Endothelial cell of umbilical vein (primary cell): ENCODE data around the gene EYS. TPM values are rescaled to one million over a fixed set of nuclear protein-coding genes. Genes with fewer than 3 reads are reported as not detected.

Experiments used
- BruUV-seq: library from RNA; stranded (reverse); fragments of 400-500 nt; replicated peaks from 2 replicates; lab custom pipeline; 2021; lab: Mats Ljungman, UMichigan
- CTCF ChIA-PET: fragments of 300-600, 350-600 bp; sonication (Branson Sonifier 250); formaldehyde crosslinking; loops from one replicate; lab custom pipeline; 2021; ENCODE audit warnings: antibody characterized with exemption, inconsistent platforms; lab: Charles Lee
- POLR2A ChIA-PET: fragments of 300-600, 350-600 bp; sonication (Branson Sonifier 250); formaldehyde crosslinking; loops from one replicate; lab custom pipeline; 2021; ENCODE audit warnings: antibody characterized with exemption, inconsistent platforms; lab: Charles Lee
- DNase-seq: peaks from one replicate; pipeline ENCODE4 v3.0.0-alpha.2; 2011; ENCODE audit warnings: low read depth, low spot score
- FAIRE-seq: peaks from 2 replicates; lab custom pipeline; 2011; peaks lifted over from hg19 to GRCh38; lab: Jason Lieb, UNC
- H2AFZ ChIP-seq: 2 replicates; pipeline ENCODE4 v1.6.0; 2012; ENCODE audit warnings: low read depth, low read length, control low read depth, inconsistent platforms
- H3K27ac ChIP-seq: 2 replicates; pipeline ENCODE4 v1.5.1; 2011; ENCODE audit warnings: low read depth, mild to moderate bottlenecking, control low read depth, low read length, moderate library complexity; ENCODE audit not compliant: insufficient read depth
- H3K27me3 ChIP-seq, 2 experiments: 2 replicates each; pipeline versions ENCODE4 v1.6.0 to v1.6.1; 2011; ENCODE audit warnings: low read length in 2 of 2, mixed read lengths in 1 of 2; ENCODE audit not compliant: control insufficient read depth in 2 of 2, insufficient read depth in 2 of 2
- H3K36me3 ChIP-seq, 2 experiments: 2 replicates in 1 of 2; 3 replicates in 1 of 2; pipeline ENCODE4 v1.5.1; 2011; ENCODE audit warnings: low read length in 2 of 2, mild to moderate bottlenecking in 1 of 2, moderate library complexity in 1 of 2; ENCODE audit not compliant: control insufficient read depth in 2 of 2, insufficient read depth in 2 of 2; ENCODE audit errors: extremely low read depth in 1 of 2
- H3K4me1 ChIP-seq: 3 replicates; pipeline ENCODE4 v1.5.1; 2011; ENCODE audit warnings: mild to moderate bottlenecking, low read length; ENCODE audit not compliant: control insufficient read depth, insufficient read depth; ENCODE audit errors: extremely low read depth
- H3K4me2 ChIP-seq: 2 replicates; pipeline ENCODE4 v1.6.1; 2011; ENCODE audit warnings: low read length, control low read depth, mixed read lengths; ENCODE audit not compliant: insufficient read depth
- H3K4me3 ChIP-seq, 3 experiments: fragments of 200-600 bp in 1 of 3; sonication (generic), shearing (Covaris generic) in 1 of 3; replicated peaks in 1 of 3; 2 replicates each; pipeline ENCODE4 v1.5.1; 2011 to 2016; ENCODE audit warnings: control low read depth in 3 of 3, low read length in 3 of 3, mild to moderate bottlenecking in 2 of 3, inconsistent platforms in 1 of 3, low read depth in 1 of 3, moderate library complexity in 1 of 3; ENCODE audit not compliant: insufficient read depth in 1 of 3
- H3K79me2 ChIP-seq: 2 replicates; pipeline ENCODE4 v1.6.0; 2012; ENCODE audit warnings: low read length, inconsistent platforms; ENCODE audit not compliant: control insufficient read depth, insufficient read depth
- H3K9ac ChIP-seq: replicated peaks from 2 replicates; pipeline ENCODE3; 2011; ENCODE audit warnings: low read length, control low read depth; ENCODE audit not compliant: insufficient read depth; ENCODE audit errors: extremely low read depth
- H3K9me1 ChIP-seq: replicated peaks from 3 replicates; pipeline ENCODE4 v1.6.0; 2011; ENCODE audit warnings: mild to moderate bottlenecking, low read length; ENCODE audit not compliant: control insufficient read depth, insufficient read depth; ENCODE audit errors: extremely low read depth
- H3K9me3 ChIP-seq: replicated peaks from 2 replicates; pipeline ENCODE4 v1.5.1; 2012; ENCODE audit warnings: low read length, inconsistent platforms; ENCODE audit not compliant: control insufficient read depth, insufficient read depth
- H4K20me1 ChIP-seq: replicated peaks from 2 replicates; pipeline ENCODE3; 2011; ENCODE audit warnings: mild to moderate bottlenecking, low read length; ENCODE audit not compliant: control insufficient read depth, insufficient read depth; ENCODE audit errors: extremely low read depth
- FOS ChIP-seq: IDR thresholded peaks from 2 replicates; pipeline ENCODE4 v1.6.1; 2011; ENCODE audit warnings: mild to moderate bottlenecking, low read length, moderate library complexity, borderline replicate concordance; ENCODE audit not compliant: insufficient read depth
- GATA2 ChIP-seq: IDR thresholded peaks from 2 replicates; pipeline ENCODE4 v1.7.0; 2011; ENCODE audit warnings: low read depth, mild to moderate bottlenecking, moderate library complexity, mixed read lengths, low read length; ENCODE audit not compliant: insufficient read length, insufficient read depth
- JUN ChIP-seq: IDR thresholded peaks from 2 replicates; pipeline ENCODE4 v1.6.1; 2011; ENCODE audit warnings: borderline replicate concordance, low read depth; ENCODE audit not compliant: insufficient read length, insufficient read depth
- MAX ChIP-seq: IDR thresholded peaks from 2 replicates; pipeline ENCODE4 v1.6.1; 2011; ENCODE audit not compliant: insufficient read depth, insufficient read length
- MYC ChIP-seq: IDR thresholded peaks from one replicate; pipeline ENCODE4 v1.6.1; 2011; ENCODE audit warnings: mild to moderate bottlenecking, low read depth, low read length
- POLR2A ChIP-seq: IDR thresholded peaks from 2 replicates; pipeline ENCODE4 v1.6.1; 2012; ENCODE audit warnings: low read depth, mild to moderate bottlenecking, control low read depth, low read length
- POLR2AphosphoS5 ChIP-seq: IDR thresholded peaks from 2 replicates; pipeline ENCODE4 v1.6.1; 2012; ENCODE audit warnings: low read depth, mild to moderate bottlenecking, control low read depth, low read length, moderate library complexity; ENCODE audit not compliant: insufficient read depth
- dilution Hi-C: fragments of 300-500 bp; cut with MboI; formaldehyde crosslinking; loops from one replicate; pipeline ENCODE4 v1.15.0; 2019; ENCODE audit warnings: low sequenced_read_pairs; ENCODE audit not compliant: extremely low pct_ligation_motif_present
- intact Hi-C: fragments of 100-400 bp; cut with micrococcal nuclease; formaldehyde crosslinking; loops from one replicate; pipeline ENCODE4 v1.10.0; 2022
- polyA plus RNA-seq, 4 experiments: library from polyadenylated mRNA; depleted of rRNA in 3 of 4; stranded (reverse) in 3 of 4; unstranded in 1 of 4; fragments of >200 nt; gene quantifications; 2 replicates each; pipeline versions ENCODE4 v1.2.1 to v1.2.3, GENCODE V29; 2011 to 2012; ENCODE audit warnings: missing spikeins in 1 of 4
- total RNA-seq: library from RNA; stranded (reverse); gene quantifications from 2 replicates; pipeline ENCODE4 v1.2.3, GENCODE V29; 2021

EYS gene
- total and polyA plus RNA-seq, 2 donors (not counting 3 experiments of a cell fraction or from before 2014, with no cell fraction given), result 0.01 to 0.27 TPM

- Histone ChIP-seq H3K4me2 (no peak overlapping the region), H4K20me1 (no peaks in the 10 kb centered on the region), H3K9me1 (no peaks in the 10 kb centered on the region), H3K36me3 (no peaks in the 10 kb centered on the region), H3K4me1 (no peaks in the 10 kb centered on the region), H3K27ac (no peak overlapping the region), H3K9me3 (no peaks in the 10 kb centered on the region), H3K27me3 (no peaks in the 10 kb centered on the region), H2AFZ (no peak overlapping the region), H3K4me3 (no peak overlapping the region), H3K79me2 (no peaks in the 10 kb centered on the region), H3K9ac (no peak overlapping the region)
- DNase-seq, result no peak
- TF ChIP-seq FOS (peak; percentile 49), POLR2AphosphoS5 (no peak), GATA2 (no peak), MYC (no peak)
- dilution Hi-C loops (no loop called here), intact Hi-C loops (loop anchor here (5.0 kb wide), 1 partner anchor 61 kb away; no protein-coding TSS in a partner anchor)
- BruUV-seq, result no TSS peak
- ChIA-PET CTCF (no interaction called here), POLR2A (no interaction called here)
- no peak for FAIRE-seq
Measured at GRCh38 chr6:64831680-64832079, 875.3 kb downstream of the EYS start.

- intact Hi-C loops (no loop called here), dilution Hi-C loops (no loop called here)
- H3K9me1 ChIP-seq, result no peaks in the 10 kb centered on the region
- H3K4me3 ChIP-seq, result no peak overlapping the region
- TF ChIP-seq GATA2 (no peak), JUN (no peak), MAX (no peak), POLR2A (no peak), FOS (no peak)
- H3K27ac ChIP-seq, result no peak overlapping the region
- H3K27me3 ChIP-seq, result no peaks in the 10 kb centered on the region
- H3K36me3 ChIP-seq, result no peaks in the 10 kb centered on the region
- BruUV-seq, result no TSS peak
- H3K79me2 ChIP-seq, result no peaks in the 10 kb centered on the region
- CTCF ChIA-PET, result no interaction called here
- POLR2A ChIA-PET, result no interaction called here
- no peak overlapping the region for H2AFZ ChIP-seq
- no peak overlapping the region for H3K4me2 ChIP-seq
- H3K9me3 ChIP-seq, result no peaks in the 10 kb centered on the region
- H4K20me1 ChIP-seq, result no peaks in the 10 kb centered on the region
- FAIRE-seq (no peak), DNase-seq (peak; percentile 39)
- H3K9ac ChIP-seq, result no peak overlapping the region
- H3K4me1 ChIP-seq, result no peaks in the 10 kb centered on the region
Measured at GRCh38 chr6:64817525-64817924, 889.5 kb downstream of the EYS start.
